ENCODE data around the gene SERHL2.
A peak's percentile ranks its signal among the peaks of the same experiment; 100 is the strongest.
"Not testable (repeated sequence)": the region's sequence is repeated elsewhere in the genome, so short reads cannot be mapped to it uniquely, and the experiment has no call there.

SERHL2 gene

GRCh38 chr22:42608136-42608822, 54.5 kb downstream of the SERHL2 start:
- no peak for DNase-seq (ENCODE audit: low spot score)

- DNase-seq (ENCODE audit: low spot score) = no peak
These were observed 55.1 kb downstream of the SERHL2 start for GRCh38 chr22:42608823-42609361.

GRCh38 chr22:42610186-42610585, 56.4 kb downstream of the SERHL2 start:
- no peak for DNase-seq (ENCODE audit: low spot score)

DNA sequence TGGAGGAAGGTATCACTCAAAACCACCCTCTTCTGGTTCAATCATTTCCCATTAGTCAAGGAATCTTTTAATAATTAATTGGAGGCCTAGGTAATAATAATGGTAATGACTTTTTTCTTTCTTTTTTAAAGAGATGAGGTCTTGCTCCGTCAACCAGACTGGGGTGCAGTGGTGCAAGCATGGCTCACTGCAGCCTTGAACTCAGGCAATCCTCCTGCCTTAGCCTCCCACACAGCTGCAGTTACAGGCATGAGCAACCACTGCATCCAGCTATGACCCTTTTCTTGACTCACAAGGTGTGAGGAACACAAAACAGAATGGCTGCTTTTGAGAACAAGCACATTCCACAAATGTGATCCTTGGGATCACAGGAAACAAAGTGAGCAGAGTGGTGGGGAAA, 57.3 kb downstream of the SERHL2 start:
- DNase-seq (ENCODE audit: low spot score) = no peak

GRCh38 chr22:42612336-42612735, 58.6 kb downstream of the SERHL2 start:
- DNase-seq (ENCODE audit: low spot score) = no peak

GRCh38 chr22:42613872-42614301, 60.1 kb downstream of the SERHL2 start:
- no peak for DNase-seq (ENCODE audit: low spot score)

GRCh38 chr22:42614312-42615091, 60.7 kb downstream of the SERHL2 start, which contains the start of gene POLDIP3:
Gene POLDIP3, minus strand, starts transcription at chr22:42614883. Its CDS starts 26 bp downstream, at chr22:42614857.
- peak; percentile 86 for DNase-seq (ENCODE audit: low spot score)

DNA sequence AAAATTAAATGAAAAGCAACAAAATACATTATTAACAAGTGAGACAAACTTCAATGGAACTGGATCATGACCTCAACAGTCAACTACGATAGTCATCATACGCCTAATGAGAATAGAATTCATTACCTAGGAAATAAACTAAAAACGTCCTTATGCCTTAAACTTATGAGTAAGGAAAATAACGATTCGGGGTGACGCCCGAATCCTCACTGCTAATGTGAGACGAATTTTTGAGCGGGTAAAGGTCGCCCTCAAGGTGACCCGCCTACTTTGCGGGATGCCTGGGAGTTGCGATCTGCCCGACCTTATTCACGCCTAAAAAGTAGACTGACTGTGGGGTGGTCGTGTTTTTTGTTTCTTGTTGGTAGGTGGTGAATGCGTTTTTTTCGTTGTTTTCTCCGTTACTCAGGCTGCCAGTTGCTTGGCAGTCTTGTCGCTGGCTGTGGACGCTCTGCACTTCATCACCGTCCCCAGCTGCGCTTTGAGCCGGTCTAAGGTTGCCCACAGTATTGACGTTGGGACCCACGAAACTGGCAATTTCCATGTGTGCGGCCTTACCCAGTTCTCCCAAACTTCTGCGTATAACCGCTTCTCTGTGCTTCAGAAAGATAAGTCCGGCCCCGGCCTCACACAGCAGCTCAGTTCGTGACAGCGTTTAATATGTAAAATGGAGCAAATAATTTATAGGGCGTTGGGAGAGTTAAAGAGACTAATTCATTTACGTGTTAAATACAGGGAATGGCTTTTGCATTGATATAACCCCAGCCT, 61.5 kb downstream of the SERHL2 start:
- peak; percentile 87 for DNase-seq (ENCODE audit: low spot score)

GRCh38 chr22:42615860-42616175, 62.1 kb downstream of the SERHL2 start:
- DNase-seq (ENCODE audit: low spot score) = not testable (repeated sequence)

- no peak for DNase-seq (ENCODE audit: low spot score)
These were observed 63.6 kb downstream of the SERHL2 start for GRCh38 chr22:42617155-42617983.

DNA sequence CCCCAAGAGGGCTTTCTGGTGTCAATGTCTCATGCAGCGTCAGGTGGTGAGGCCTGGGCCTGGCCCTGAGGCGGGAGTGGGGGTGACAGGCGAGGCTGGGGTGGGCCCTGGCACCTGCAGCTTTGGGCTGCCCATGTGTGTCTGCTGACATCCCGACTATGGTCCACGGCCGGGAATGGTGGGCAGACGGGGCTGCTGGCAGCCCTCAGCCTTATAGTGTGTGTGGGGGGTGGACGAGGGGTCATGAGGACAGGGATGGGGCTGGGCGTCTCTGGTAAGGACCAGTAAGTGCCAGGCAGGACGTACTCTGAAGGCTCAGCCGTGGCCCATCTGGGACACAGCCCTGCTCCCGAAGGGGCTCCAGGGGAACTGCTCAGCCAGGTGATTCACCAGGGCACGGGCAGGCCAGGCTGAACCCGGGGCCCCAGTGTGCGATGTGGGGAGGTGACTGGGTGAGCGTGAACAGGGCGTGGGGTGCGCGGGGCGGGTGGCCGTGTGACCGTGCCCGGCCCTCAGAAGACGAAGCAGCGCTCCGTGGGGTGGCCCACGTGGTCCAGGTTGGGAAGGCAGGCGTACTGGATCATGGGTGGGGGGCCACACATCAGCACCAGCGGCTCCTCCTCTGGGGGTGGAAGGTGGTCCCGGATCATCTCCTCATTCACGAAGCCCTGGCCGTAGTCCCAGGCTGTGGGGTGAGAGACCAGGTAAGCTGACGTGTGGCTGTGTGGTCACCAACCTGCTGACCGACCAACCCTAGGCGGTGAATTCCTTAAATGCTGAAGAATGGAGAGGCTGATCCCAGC, 65.7 kb downstream of the SERHL2 start:
- DNase-seq (ENCODE audit: low spot score) = no peak

DNA sequence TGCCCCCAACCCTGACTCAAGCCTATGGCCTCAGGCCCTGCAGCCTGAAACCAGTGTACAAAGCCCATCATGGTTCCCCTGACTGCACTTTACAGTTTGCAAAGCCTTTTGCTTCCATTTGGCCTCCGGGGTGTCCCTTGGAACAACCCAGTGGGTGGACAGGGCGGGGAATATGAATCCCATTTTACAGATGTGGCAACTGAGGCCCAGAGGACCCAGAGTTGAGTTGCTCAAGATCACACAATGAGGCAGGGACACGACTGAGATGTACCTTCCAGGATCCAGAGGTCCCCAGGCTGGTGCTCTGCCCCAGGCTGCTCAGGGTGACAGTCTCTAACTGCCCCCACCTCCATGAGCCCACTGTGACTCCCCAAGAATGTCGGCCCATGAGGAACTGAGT, 66.3 kb downstream of the SERHL2 start:
- DNase-seq (ENCODE audit: low spot score) = no peak

DNA sequence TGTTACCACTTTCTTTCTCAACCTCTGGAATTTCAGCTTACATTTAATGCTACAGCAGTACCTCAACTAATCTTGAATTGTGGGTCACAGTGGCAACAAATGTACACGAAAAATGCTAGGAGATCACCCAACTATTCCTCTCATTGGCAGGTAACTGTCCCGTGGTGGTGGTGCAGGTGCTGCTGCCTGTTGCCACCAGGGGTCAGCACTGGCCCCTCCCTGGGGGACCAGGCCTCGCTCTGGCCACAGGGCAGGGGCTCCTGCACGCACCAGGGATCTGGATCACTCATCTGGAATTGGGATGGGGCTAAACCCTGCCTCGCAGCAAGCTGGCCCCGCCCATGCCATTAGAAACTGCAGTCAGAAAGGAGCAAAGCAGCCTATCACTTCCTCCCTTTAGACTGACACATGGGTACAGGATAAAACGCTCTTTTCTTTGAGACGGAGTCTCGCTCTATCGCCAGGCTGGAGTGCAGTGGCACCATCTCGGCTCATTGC, 67.8 kb downstream of the SERHL2 start:
- DNase-seq (ENCODE audit: low spot score) = peak; percentile 93

DNA sequence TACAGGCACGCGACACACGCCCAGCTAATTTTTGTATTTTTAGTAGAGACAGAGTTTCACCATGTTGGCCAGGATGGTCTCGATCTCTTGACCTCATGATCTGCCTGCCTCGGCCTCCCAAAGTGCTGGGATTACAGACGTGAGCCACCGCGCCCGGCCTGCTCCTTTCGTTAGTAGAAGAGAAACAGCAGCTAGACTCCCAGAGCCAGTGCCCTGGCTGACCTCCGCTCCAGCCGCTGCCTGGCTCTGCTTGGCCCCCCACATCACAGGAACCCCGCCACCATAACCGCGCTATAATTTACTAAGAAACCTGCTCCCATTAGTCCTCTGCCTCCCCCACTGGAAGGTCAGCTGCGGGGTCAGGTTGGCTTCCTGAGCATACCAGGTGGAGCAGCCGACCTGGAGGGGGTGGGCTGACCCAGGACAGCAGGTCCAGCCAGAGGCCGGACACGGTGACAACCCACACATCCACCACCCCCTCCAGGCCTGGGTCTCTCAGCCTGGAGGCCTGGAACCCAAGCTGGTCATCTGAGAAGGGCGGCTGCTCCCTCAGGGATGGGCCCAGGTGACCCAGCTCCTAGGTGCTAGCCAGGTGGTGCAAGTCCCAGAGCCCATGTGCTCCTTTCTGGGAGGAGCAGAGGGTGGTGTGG, 68.4 kb downstream of the SERHL2 start:
- no peak for DNase-seq (ENCODE audit: low spot score)

DNA sequence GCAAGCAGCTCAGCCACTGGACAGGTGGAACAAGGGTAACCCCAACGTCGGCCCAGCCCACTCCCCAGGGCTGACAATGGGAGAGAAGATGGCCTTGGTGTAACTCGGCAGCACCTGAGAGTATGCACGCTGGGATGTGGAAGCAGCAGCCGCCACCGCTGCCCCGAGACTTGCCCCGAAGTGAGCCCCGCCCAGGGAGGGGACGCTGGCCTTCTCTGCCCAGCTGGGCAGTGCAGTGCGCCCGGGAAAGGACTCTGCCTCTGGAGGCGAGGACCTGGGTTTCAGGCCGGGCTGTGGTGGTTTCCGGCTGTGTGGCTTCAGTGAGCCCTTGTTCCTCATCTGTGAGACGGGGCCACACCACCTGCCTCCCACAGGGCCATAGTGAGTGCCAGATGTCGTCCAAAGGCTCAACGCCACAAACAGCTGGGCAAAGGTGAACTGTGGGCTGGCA, 69.6 kb downstream of the SERHL2 start:
- DNase-seq (ENCODE audit: low spot score) = no peak
